HFFc6 (cell line): ENCODE data around the gene GNA14. TPM values are rescaled to one million over a fixed set of nuclear protein-coding genes. Genes with fewer than 3 reads are reported as not detected.
"Not testable (repeated sequence)": the region's sequence is repeated elsewhere in the genome, so short reads cannot be mapped to it uniquely, and the experiment has no call there.

Source experiments
- DNase-seq: peaks from one replicate; pipeline ENCODE4 v3.0.0-alpha.2; 2018
- H3K27ac Mint-ChIP-seq: 2 replicates; pipeline ENCODE4 v1.8.0; 2020; ENCODE audit warnings: mild to moderate bottlenecking, mixed read lengths
- H3K27me3 Mint-ChIP-seq: 2 replicates; pipeline ENCODE4 v1.8.0; 2021; ENCODE audit warnings: mild to moderate bottlenecking, moderate library complexity, mixed read lengths; ENCODE audit not compliant: insufficient read depth
- H3K36me3 Mint-ChIP-seq: 2 replicates; pipeline ENCODE4 v1.8.0; 2021; ENCODE audit warnings: low read depth, mixed read lengths
- H3K4me1 Mint-ChIP-seq: 2 replicates; pipeline ENCODE4 v1.8.0; 2020; ENCODE audit warnings: low read depth, mixed read lengths
- H3K4me3 Mint-ChIP-seq: 2 replicates; pipeline ENCODE4 v1.8.0; 2020; ENCODE audit warnings: mild to moderate bottlenecking, moderate library complexity, mixed read lengths
- H3K9me3 Mint-ChIP-seq: 2 replicates; pipeline ENCODE4 v1.8.0; 2020; ENCODE audit warnings: mild to moderate bottlenecking, mixed read lengths
- CTCF ChIP-seq: fragments of 200-600 bp; sonication (generic); IDR thresholded peaks from 2 replicates; pipeline ENCODE4 v1.5.0; 2021; ENCODE audit warnings: antibody characterized with exemption, mild to moderate bottlenecking
- total RNA-seq, 6 experiments: library from RNA; stranded (reverse); fragmentation: NEBNext Ultra II Directional; extraction: Animal tissue kit (Norgen Biotek cat#: 25700); gene quantifications; 2 replicates in 1 of 6; 3 replicates in 5 of 6; pipeline ENCODE4 v1.2.3, GENCODE V29; 2021

The GNA14 gene
- total RNA-seq, 6 experiments from 2014 or later: not detected

DNA sequence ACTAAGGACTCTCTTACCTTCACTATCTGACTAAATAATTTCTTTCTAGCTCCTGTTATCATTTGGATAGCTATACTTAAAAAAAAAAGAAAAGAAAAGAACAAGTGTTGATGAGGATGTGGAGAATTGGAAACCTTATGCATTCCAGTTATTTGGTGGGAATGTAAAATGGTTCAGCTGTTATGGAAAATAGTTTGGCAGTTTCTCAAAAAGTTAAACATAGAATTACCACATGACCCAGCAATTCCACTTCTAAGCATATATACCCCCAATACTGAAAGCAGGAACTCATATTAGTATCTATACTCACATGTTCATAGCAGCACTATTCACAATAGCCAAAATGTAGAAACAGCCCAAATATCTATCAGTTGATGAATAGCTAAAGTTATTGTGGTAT lies 61.1 kb downstream of the GNA14 start:
- peaks cover 18% of the 10 kb centered on the region for H3K27me3 Mint-ChIP-seq
- no peaks in the 10 kb centered on the region for H3K9me3 Mint-ChIP-seq
- no peak overlapping the region for H3K27ac Mint-ChIP-seq
- DNase-seq: no peak
- H3K36me3 Mint-ChIP-seq: no peaks in the 10 kb centered on the region
- no peak for TF ChIP-seq CTCF
- H3K4me1 Mint-ChIP-seq: peaks cover 21% of the 10 kb centered on the region
- H3K4me3 Mint-ChIP-seq: no peak overlapping the region

GRCh38 chr9:77586591-77586990 lies 61.5 kb downstream of the GNA14 start:
- DNase-seq: no peak
- H3K4me3 Mint-ChIP-seq: no peak overlapping the region
- H3K27me3 Mint-ChIP-seq: peaks cover 20% of the 10 kb centered on the region
- no peaks in the 10 kb centered on the region for H3K36me3 Mint-ChIP-seq
- H3K9me3 Mint-ChIP-seq: no peaks in the 10 kb centered on the region
- H3K4me1 Mint-ChIP-seq: peaks cover 21% of the 10 kb centered on the region
- no peak for TF ChIP-seq CTCF
- H3K27ac Mint-ChIP-seq: no peak overlapping the region

- Mint-ChIP-seq H3K9me3 (no peaks in the 10 kb centered on the region), H3K27ac (no peak overlapping the region), H3K27me3 (peaks cover 20% of the 10 kb centered on the region), H3K4me3 (no peak overlapping the region), H3K4me1 (peaks cover 21% of the 10 kb centered on the region), H3K36me3 (no peaks in the 10 kb centered on the region)
- TF ChIP-seq CTCF: no peak
- no peak for DNase-seq
These were observed 62.8 kb downstream of the GNA14 start for GRCh38 chr9:77585335-77585786.

GRCh38 chr9:77584927-77585326 lies 63.2 kb downstream of the GNA14 start:
- not testable (repeated sequence) for H3K27ac Mint-ChIP-seq, H3K4me3 Mint-ChIP-seq, H3K9me3 Mint-ChIP-seq, H3K36me3 Mint-ChIP-seq, DNase-seq
- H3K27me3 Mint-ChIP-seq: peaks cover 20% of the 10 kb centered on the region
- peaks cover 21% of the 10 kb centered on the region for H3K4me1 Mint-ChIP-seq

GRCh38 chr9:77582961-77583576 lies 65.1 kb downstream of the GNA14 start:
- DNase-seq: no peak
- H3K27me3 Mint-ChIP-seq: peaks cover 20% of the 10 kb centered on the region
- H3K27ac Mint-ChIP-seq: no peak overlapping the region
- H3K4me3 Mint-ChIP-seq: no peak overlapping the region
- no peaks in the 10 kb centered on the region for H3K36me3 Mint-ChIP-seq
- peaks cover 8% of the 10 kb centered on the region for H3K4me1 Mint-ChIP-seq
- no peak for TF ChIP-seq CTCF
- H3K9me3 Mint-ChIP-seq: no peaks in the 10 kb centered on the region

DNA sequence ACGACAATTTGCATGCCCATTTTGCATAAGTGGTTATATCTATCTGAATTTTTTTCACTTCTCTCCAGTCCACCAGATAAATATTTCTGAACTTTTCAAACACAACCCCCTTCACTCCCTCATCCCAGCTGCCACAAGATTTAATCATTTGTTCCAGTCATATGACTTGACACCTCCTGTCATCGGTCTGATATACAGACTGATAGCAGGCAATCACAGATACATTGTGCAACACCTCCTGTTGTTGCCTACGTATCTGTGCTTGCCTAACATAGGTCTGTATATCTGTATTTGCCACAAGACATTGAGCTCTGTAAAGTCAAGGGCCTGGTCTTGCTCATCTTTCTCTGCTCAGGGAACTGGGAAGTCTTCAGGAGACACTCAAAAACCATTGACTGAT lies 65.6 kb downstream of the GNA14 start:
- Mint-ChIP-seq H3K27ac (no peak overlapping the region), H3K4me3 (no peak overlapping the region), H3K4me1 (peaks cover 2% of the 10 kb centered on the region), H3K27me3 (peaks cover 22% of the 10 kb centered on the region), H3K9me3 (no peaks in the 10 kb centered on the region), H3K36me3 (no peaks in the 10 kb centered on the region)
- TF ChIP-seq CTCF: no peak
- DNase-seq: no peak
